Myocyte (in vitro differentiated cells): ENCODE results near the gene ENSA. TPM values are rescaled to one million over a fixed set of nuclear protein-coding genes. Genes with fewer than 3 reads are reported as not detected.

Source experiments
- total RNA-seq: library from RNA; depleted of rRNA; stranded (reverse); fragments of >200 nt; gene quantifications from 2 replicates; pipeline ENCODE4 v1.2.3, GENCODE V29; 2014

ENSA gene
- total RNA-seq, 1 donor from 2014 or later: 116 TPM

Other genes with a start within 250 kb of the ENSA start
- 17.7 and 19.2 TPM in 2 replicates for gene TARS2, start 142.2 kb downstream of the ENSA start, total RNA-seq
- gene ECM1, start 121.5 kb downstream of the ENSA start, total RNA-seq: 33.6 and 35.0 TPM in 2 replicates
- not detected in 2 replicates for gene FALEC, start 113.9 kb downstream of the ENSA start, total RNA-seq
- gene ADAMTSL4, start 80.2 kb downstream of the ENSA start, total RNA-seq: 10.9 and 16.2 TPM in 2 replicates
- gene MCL1, start 50.0 kb downstream of the ENSA start, total RNA-seq: 162 and 186 TPM in 2 replicates
- gene GOLPH3L, start 67.5 kb upstream of the ENSA start, total RNA-seq: 12.1 and 13.1 TPM in 2 replicates
- gene HORMAD1, start 91.3 kb upstream of the ENSA start, total RNA-seq: not detected in 2 replicates
- 2.6 and 3.8 TPM in 2 replicates for gene CTSS, start 136.2 kb upstream of the ENSA start, total RNA-seq
- 2.6 and 3.0 TPM in 2 replicates for gene CTSK, start 178.6 kb upstream of the ENSA start, total RNA-seq
- 33.1 and 41.7 TPM in 2 replicates for gene ARNT, start 247.0 kb upstream of the ENSA start, total RNA-seq